GM21360 (cell line): ENCODE data around the gene ACER2.
"Not testable (repeated sequence)": the region's sequence is repeated elsewhere in the genome, so short reads cannot be mapped to it uniquely, and the experiment has no call there.

Experiments
- ATAC-seq: cut with Tn5 transposase; IDR thresholded peaks from one replicate; pipeline ENCODE4 v1.9.1; 2021; ENCODE audit warnings: mild to moderate bottlenecking, moderate library complexity; ENCODE audit not compliant: unreplicated experiment

Gene ACER2

DNA sequence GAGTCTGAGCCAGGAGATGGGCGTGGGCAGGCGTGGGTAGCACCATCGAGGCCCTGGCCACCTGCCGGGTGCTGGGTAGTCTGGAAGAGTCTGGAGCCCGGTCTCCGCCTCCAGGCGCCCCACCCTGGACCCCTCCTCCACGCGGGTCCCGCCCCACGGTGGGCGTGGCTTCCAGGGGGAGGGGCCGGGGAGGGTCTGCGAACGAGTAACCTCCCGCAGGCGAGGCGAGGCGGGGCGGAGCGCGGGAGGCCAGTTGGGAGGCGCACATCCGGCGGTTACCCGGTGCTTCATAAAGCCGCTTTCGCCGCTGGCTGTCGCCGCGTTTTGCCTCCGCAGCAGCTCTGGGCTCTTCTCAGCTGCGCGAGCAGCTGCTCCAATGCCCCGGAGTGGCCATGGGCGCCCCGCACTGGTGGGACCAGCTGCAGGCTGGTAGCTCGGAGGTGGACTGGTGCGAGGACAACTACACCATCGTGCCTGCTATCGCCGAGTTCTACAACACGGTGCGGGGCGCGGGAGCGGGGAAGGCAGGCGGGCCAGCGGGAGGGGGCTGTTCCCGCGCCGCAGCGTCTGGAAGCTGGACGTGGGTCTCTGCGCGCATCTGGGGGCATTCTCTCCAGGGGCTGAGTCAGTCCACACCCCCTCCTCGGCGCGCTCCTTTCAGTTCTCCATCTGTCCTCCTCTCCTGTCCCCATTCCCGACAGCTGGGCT lies at the start of gene ACER2:
Gene ACER2, plus strand, starts transcription at position 317 of the 708 bp plus-strand sequence. Its CDS starts 76 bp downstream, at position 393.
- ATAC-seq: peak; percentile 94

GRCh38 chr9:19369107-19369506 lies 39.7 kb upstream of the ACER2 start:
- no peak for ATAC-seq

- ATAC-seq: no peak
Observed at GRCh38 chr9:19371942-19372341, 36.9 kb upstream of the ACER2 start.

- no peak for ATAC-seq
Observed at GRCh38 chr9:19372567-19372966, 36.2 kb upstream of the ACER2 start.

GRCh38 chr9:19373527-19373926 lies 35.3 kb upstream of the ACER2 start:
- no peak for ATAC-seq

- ATAC-seq: no peak
Observed at GRCh38 chr9:19375538-19375937, 33.3 kb upstream of the ACER2 start.

DNA sequence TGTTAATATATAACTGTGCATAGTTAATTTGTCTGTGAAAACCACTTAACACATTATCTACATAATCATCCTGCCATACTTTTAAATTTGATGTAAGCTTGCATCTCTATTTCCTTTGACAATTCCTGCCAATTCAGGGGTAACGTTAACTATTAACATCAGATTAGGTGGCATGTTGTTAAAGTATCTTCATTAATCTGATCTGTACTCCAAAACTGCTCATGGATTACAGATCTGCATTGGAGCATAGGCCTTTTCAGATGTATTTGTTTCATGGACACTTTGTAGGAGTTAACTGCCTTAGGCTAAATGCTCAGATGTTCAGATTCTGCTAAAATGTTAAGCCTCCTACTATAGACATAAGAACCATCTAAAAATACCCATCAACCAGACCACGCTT lies 31.9 kb upstream of the ACER2 start:
- ATAC-seq: no peak

DNA sequence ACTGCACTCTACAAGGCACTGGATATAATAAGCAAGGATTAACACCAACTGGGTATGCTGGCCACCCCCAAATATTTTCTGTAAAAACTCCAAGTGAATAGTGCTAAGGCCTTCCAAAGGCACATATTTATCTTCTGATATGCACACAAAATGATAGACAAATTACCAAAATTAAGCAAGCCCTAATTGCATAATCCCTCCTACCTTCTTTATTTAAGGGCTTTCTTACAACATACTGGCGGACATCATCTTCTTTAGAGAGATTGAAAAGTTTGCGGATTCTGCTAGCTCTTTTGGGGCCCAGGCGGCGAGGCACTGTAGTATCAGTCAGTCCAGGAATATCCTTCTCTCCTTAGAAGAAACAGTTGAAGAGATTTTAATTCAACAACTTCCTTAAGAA lies 30.6 kb upstream of the ACER2 start:
- no peak for ATAC-seq

DNA sequence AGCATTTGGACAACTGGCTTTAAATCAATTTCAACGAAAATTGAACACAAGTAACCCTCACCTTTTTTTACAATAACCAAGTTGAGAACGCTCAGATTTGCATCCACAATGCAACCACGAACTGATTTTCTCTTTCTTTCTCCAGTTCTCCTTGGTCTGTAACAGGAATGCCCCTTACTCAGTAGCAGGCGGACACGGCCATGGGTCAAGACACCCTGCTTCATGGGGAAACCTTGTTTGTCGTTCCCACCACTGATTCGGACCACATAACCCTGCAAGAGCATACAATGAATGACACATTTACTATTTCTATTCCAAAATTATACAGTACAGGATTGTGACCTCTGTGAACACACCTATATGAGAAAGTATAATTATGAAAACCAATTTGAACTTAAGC lies 30.2 kb upstream of the ACER2 start:
- ATAC-seq: no peak

- no peak for ATAC-seq
Observed at GRCh38 chr9:19379283-19379682, 29.5 kb upstream of the ACER2 start.

DNA sequence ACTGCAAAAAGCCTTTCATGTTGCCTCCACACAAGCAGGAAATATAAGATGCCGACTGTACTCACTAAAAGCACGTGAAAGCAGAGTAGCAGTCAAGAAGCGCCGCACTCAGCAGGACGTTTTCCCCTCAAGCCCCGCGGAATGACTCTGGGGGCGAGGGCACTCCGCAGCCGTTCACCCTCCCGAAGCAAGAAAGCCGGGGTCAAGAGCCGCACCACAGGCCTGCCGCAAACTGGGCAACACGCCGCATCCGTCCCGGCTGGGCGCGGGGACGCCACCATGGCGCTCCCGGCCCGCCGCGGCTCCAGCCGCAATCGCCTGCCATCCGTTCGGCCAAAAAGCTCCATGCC lies 29.1 kb upstream of the ACER2 start:
- peak; percentile 22 for ATAC-seq

GRCh38 chr9:19380826-19381075 lies 28.1 kb upstream of the ACER2 start:
- ATAC-seq: no peak

- no peak for ATAC-seq
Observed at GRCh38 chr9:19381656-19382055, 27.2 kb upstream of the ACER2 start.

GRCh38 chr9:19385212-19385611 lies 23.6 kb upstream of the ACER2 start:
- not testable (repeated sequence) for ATAC-seq

DNA sequence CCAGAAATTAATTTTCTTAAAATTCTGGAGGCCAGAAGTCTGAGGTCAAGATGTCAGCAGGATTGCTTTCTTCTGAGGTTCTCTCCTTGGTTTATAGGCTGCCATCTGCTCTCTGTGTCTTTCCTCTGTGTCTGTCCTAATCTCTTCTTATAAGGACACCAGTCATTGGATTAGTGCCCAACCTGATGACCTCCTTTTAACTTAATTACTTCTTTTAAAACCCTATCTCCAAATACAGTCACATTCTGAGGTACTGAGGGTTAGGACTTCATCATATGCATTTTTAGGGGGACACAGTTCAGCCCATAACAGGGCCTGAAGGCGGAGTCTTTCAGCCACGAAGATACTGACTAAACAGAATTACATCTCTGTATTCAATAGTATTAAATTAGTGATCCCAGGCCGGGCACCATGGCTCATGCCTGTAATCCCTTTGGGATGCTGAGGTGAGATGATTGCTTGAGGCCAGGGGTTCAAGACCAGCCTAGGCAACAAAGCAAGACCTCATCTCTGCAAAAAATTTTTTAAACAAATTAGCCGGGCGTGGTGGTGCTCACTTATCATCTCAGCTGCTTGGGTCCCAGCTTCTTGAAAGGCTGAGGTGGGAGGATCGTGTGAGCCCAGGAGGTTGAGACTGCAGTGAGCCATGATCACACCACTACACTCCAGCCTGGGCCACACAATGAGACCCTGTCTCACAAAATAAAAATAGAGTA lies 22.9 kb upstream of the ACER2 start:
- ATAC-seq: no peak

GRCh38 chr9:19386502-19387044 lies 22.2 kb upstream of the ACER2 start:
- ATAC-seq: no peak

DNA sequence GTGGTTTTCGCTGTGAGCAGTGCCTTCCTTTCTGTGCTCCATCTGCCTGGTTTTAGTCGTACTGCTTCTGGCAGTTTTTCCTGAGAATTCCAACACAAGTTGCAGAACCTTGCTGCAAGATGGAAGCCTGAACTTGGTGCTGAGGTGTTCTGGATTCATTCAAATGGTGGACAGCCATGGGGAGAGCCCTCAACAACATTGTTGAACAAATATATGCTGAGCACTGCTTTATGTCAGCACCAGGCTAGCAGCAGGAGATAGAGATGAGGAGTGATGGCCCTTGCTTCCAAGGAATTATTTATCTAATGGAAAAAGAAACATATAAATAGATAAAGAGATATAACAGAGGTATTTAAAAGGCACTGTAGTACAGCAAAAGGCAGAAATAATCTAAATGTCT lies 21.5 kb upstream of the ACER2 start:
- no peak for ATAC-seq

DNA sequence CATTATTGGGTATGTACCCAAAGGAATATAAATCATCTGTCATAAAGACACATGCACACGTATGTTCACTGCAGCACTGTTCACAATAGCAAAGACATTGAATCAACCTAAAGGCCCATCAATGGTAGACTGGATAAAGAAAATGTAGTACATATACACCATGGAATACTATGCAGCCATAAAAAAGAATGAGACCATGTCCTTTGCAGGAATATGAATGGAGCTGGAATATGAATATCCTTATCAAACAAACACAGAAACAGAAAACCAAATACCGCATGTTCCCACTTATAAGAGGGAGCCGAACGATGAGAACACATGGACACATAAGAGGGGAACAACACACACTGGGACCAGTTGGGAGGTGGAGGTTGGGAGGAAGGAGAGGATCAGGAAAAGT lies 19.3 kb upstream of the ACER2 start:
- not testable (repeated sequence) for ATAC-seq

DNA sequence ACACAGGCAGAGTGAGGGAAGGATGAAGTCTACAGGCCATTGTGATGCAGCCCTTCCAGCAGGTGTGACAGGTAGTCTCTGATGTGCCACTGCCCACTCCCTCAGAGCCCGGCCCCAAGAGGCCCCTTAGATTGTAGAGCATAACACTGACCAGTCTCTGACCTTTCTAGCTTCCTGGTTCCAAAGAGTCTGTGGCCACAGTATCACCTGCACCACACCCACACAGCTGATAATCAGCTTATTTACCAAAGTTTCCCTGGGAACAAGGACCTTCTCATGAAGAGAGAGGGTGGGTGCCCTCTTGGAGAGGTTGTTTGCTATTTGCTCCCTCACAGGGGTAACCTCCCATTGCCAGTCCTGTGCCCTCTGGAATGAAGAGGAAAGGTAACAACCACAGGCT lies 11.0 kb upstream of the ACER2 start:
- ATAC-seq: no peak

GRCh38 chr9:19403231-19403630 lies 5.6 kb upstream of the ACER2 start:
- ATAC-seq: not testable (repeated sequence)

GRCh38 chr9:19404283-19405075 lies 4.3 kb upstream of the ACER2 start:
- ATAC-seq: no peak

GRCh38 chr9:19405771-19406170 lies 3.0 kb upstream of the ACER2 start:
- no peak for ATAC-seq
